PC-9 (cell line): Measurements from ENCODE around the gene CFAP74.

ENCODE experiments used
- EZH2 ChIP-seq: fragments of 200-600 bp; sonication (generic); IDR thresholded peaks from 2 replicates; pipeline ENCODE4 v1.8.0; 2017; ENCODE audit warnings: antibody characterized with exemption, low read depth
- TF ChIP-seq, protein P1 (sequence below): fragments of 200-600 bp; sonication (generic); conservative IDR thresholded peaks from 2 replicates; pipeline ENCODE4 v1.6.1; 2017; ENCODE audit warnings: mixed run types, antibody characterized with exemption, mild to moderate bottlenecking, moderate library complexity

- TF ChIP-seq, protein P1, sequence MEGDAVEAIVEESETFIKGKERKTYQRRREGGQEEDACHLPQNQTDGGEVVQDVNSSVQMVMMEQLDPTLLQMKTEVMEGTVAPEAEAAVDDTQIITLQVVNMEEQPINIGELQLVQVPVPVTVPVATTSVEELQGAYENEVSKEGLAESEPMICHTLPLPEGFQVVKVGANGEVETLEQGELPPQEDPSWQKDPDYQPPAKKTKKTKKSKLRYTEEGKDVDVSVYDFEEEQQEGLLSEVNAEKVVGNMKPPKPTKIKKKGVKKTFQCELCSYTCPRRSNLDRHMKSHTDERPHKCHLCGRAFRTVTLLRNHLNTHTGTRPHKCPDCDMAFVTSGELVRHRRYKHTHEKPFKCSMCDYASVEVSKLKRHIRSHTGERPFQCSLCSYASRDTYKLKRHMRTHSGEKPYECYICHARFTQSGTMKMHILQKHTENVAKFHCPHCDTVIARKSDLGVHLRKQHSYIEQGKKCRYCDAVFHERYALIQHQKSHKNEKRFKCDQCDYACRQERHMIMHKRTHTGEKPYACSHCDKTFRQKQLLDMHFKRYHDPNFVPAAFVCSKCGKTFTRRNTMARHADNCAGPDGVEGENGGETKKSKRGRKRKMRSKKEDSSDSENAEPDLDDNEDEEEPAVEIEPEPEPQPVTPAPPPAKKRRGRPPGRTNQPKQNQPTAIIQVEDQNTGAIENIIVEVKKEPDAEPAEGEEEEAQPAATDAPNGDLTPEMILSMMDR, result no peak
- TF ChIP-seq EZH2, result no peak
Observed at GRCh38 chr1:1990222-1990621, 13.4 kb downstream of the CFAP74 start.
